ENCODE results near the gene SPCS1. TPM values are rescaled to one million over a fixed set of nuclear protein-coding genes. Genes with fewer than 3 reads are reported as not detected.

SPCS1 gene
- polyA plus RNA-seq, 1 donor (not counting 4 experiments of a cell fraction or from before 2014, with no cell fraction given): 140 TPM

DNA sequence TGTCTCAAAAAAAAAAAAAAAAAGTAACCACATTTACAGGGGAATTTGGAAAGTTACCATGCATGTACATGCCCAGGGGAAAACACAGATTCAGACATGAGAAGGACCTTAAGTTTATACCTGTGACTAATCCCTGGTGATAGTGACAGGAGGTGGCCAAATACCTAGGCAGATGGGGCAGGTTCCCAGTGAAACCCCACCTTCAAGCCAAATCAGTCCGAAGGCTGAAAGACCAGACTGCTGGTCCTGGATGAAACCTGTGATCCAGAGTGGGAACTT, 15.8 kb downstream of the SPCS1 start:
- H4K20me1 ChIP-seq (ENCODE audit: control insufficient read depth, extremely low read depth, insufficient read depth, low read length): no peaks in the 10 kb centered on the region
- dilution Hi-C loops (cut with MboI; ENCODE audit: extremely low pct_ligation_motif_present, low sequenced_read_pairs): no loop called here
- no peak overlapping the region for H2AFZ ChIP-seq (ENCODE audit: control insufficient read depth, low read length)
- DNase-seq (ENCODE audit: low read depth, low spot score) (no peak), FAIRE-seq (no peak)
- no peak overlapping the region for H3K27ac ChIP-seq (ENCODE audit: control insufficient read depth, insufficient read depth, low read length)
- H3K9me3 ChIP-seq (ENCODE audit: control insufficient read depth, low read depth, low read length): no peaks in the 10 kb centered on the region
- no peaks in the 10 kb centered on the region for H3K27me3 ChIP-seq (ENCODE audit: control insufficient read depth, extremely low read depth, insufficient read depth, low read length)
- no peak overlapping the region for H3K9ac ChIP-seq (ENCODE audit: control insufficient read depth, extremely low read depth, insufficient read depth, low read length)
- peaks cover 0 to 7% of the 10 kb centered on the region in 2 experiments for H3K36me3 ChIP-seq (ENCODE audit: control insufficient read depth in 2 of 2, extremely low read depth in 1 of 2, insufficient read depth in 2 of 2, low read length in 2 of 2)
- H3K9me1 ChIP-seq (ENCODE audit: control insufficient read depth, extremely low read depth, insufficient read depth, low read length): no peaks in the 10 kb centered on the region
- H3K4me1 ChIP-seq (ENCODE audit: control insufficient read depth, extremely low read depth, insufficient read depth, low read length): no peaks in the 10 kb centered on the region
- H3K79me2 ChIP-seq (ENCODE audit: control insufficient read depth, insufficient read depth, low read length): no peaks in the 10 kb centered on the region
- no peak overlapping the region for H3K4me2 ChIP-seq (ENCODE audit: control insufficient read depth, extremely low read depth, insufficient read depth, low read depth, low read length)
- no peak overlapping the region for H3K4me3 ChIP-seq (ENCODE audit: control insufficient read depth in 2 of 3, extremely low read depth in 1 of 3, insufficient read depth in 2 of 3, low read depth in 1 of 3, low read length in 3 of 3)
- TF ChIP-seq EZH2 (IDR thresholded peaks at IDR 0.05; ENCODE audit: low read length): no peak
- TF ChIP-seq, protein P1, sequence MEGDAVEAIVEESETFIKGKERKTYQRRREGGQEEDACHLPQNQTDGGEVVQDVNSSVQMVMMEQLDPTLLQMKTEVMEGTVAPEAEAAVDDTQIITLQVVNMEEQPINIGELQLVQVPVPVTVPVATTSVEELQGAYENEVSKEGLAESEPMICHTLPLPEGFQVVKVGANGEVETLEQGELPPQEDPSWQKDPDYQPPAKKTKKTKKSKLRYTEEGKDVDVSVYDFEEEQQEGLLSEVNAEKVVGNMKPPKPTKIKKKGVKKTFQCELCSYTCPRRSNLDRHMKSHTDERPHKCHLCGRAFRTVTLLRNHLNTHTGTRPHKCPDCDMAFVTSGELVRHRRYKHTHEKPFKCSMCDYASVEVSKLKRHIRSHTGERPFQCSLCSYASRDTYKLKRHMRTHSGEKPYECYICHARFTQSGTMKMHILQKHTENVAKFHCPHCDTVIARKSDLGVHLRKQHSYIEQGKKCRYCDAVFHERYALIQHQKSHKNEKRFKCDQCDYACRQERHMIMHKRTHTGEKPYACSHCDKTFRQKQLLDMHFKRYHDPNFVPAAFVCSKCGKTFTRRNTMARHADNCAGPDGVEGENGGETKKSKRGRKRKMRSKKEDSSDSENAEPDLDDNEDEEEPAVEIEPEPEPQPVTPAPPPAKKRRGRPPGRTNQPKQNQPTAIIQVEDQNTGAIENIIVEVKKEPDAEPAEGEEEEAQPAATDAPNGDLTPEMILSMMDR (optimal IDR thresholded peaks at IDR 0.05 in 1 of 3, IDR thresholded peaks at IDR 0.05 in 1 of 3, conservative IDR thresholded peaks at IDR 0.05 in 1 of 3; ENCODE audit: extremely low read depth in 1 of 3, insufficient read depth in 2 of 3, low read length in 3 of 3): no peak

DNA sequence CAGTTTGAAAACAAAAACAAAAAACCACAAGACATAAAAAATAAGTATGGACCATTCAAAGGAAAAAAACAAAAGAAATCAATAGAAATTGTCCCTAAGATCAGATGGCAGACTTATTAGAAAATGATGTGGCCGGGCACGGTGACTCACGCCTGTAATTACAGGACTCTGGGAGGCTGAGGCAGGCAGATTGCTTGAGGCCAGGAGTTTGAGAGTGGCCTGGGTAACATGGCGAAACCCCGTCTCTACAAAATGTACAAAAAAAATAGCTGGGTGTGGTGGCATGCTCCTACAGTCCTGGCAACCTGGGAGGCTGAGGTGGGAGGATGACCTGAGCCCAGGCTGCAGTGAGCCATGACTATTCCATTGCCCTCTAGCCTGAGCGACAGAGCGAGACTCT, 16.6 kb downstream of the SPCS1 start:
- Histone ChIP-seq H3K4me3 (ENCODE audit: control insufficient read depth in 2 of 3, extremely low read depth in 1 of 3, insufficient read depth in 2 of 3, low read depth in 1 of 3, low read length in 3 of 3) (no peak overlapping the region), H3K27me3 (ENCODE audit: control insufficient read depth, extremely low read depth, insufficient read depth, low read length) (no peaks in the 10 kb centered on the region), H3K79me2 (ENCODE audit: control insufficient read depth, insufficient read depth, low read length) (no peaks in the 10 kb centered on the region), H3K4me2 (ENCODE audit: control insufficient read depth, extremely low read depth, insufficient read depth, low read depth, low read length) (no peak overlapping the region), H3K9ac (ENCODE audit: control insufficient read depth, extremely low read depth, insufficient read depth, low read length) (no peak overlapping the region), H3K9me3 (ENCODE audit: control insufficient read depth, low read depth, low read length) (no peaks in the 10 kb centered on the region), H4K20me1 (ENCODE audit: control insufficient read depth, extremely low read depth, insufficient read depth, low read length) (no peaks in the 10 kb centered on the region), H3K36me3 (ENCODE audit: control insufficient read depth in 2 of 2, extremely low read depth in 1 of 2, insufficient read depth in 2 of 2, low read length in 2 of 2) (peaks cover 0 to 7% of the 10 kb centered on the region in 2 experiments), H3K9me1 (ENCODE audit: control insufficient read depth, extremely low read depth, insufficient read depth, low read length) (no peaks in the 10 kb centered on the region), H3K27ac (ENCODE audit: control insufficient read depth, insufficient read depth, low read length) (no peak overlapping the region), H3K4me1 (ENCODE audit: control insufficient read depth, extremely low read depth, insufficient read depth, low read length) (no peaks in the 10 kb centered on the region), H2AFZ (ENCODE audit: control insufficient read depth, low read length) (no peak overlapping the region)
- no peak for FAIRE-seq
- no peak for DNase-seq (ENCODE audit: low read depth, low spot score)
- dilution Hi-C loops (cut with MboI; ENCODE audit: extremely low pct_ligation_motif_present, low sequenced_read_pairs): no loop called here
- TF ChIP-seq, protein P1 (optimal IDR thresholded peaks at IDR 0.05 in 1 of 3, IDR thresholded peaks at IDR 0.05 in 1 of 3, conservative IDR thresholded peaks at IDR 0.05 in 1 of 3; ENCODE audit: extremely low read depth in 1 of 3, insufficient read depth in 2 of 3, low read length in 3 of 3): no peak
- no peak for TF ChIP-seq EZH2 (IDR thresholded peaks at IDR 0.05; ENCODE audit: low read length)

Data from keratinocyte (primary cell).